ENCODE measurements around the gene NUPR1.

- TF ChIP-seq ZC3H11A (IDR thresholded peaks at IDR 0.05) (no peak), PBX3 (IDR thresholded peaks at IDR 0.05) (no peak), CTCF (IDR thresholded peaks at IDR 0.05) (no peak), POLR2AphosphoS2 (conservative IDR thresholded peaks at IDR 0.05; ENCODE audit: low read length) (no peak), MAZ (IDR thresholded peaks at IDR 0.05; ENCODE audit: borderline replicate concordance, low read depth, low read length) (no peak), POLR2A (IDR thresholded peaks at IDR 0.05; ENCODE audit: low read length) (no peak), REST (IDR thresholded peaks at IDR 0.05) (no peak), CEBPB (IDR thresholded peaks at IDR 0.05) (no peak), RFX5 (IDR thresholded peaks at IDR 0.05) (no peak), BHLHE40 (IDR thresholded peaks at IDR 0.05; ENCODE audit: low read depth, low read length) (no peak)
These were observed 626 bp downstream of the NUPR1 start for GRCh38 chr16:28537964-28538732.

Data from A549 (cell line).